Right lobe of liver (tissue), 4 donors: Measurements from ENCODE around the gene PGBD2.
"Not testable (repeated sequence)": the region's sequence is repeated elsewhere in the genome, so short reads cannot be mapped to it uniquely, and the experiment has no call there.

Experiments
- CTCF ChIP-seq, 4 donors: fragments of 200-600 bp in 3 of 4; fragments of 450-650 bp in 1 of 4; IDR thresholded peaks; one replicate each; pipeline versions ENCODE4 v1.5.1 to v1.8.0; 2016 to 2022; ENCODE audit warnings: antibody characterized with exemption in 4 of 4, mild to moderate bottlenecking in 2 of 4
- POLR2A ChIP-seq: fragments of 450-650 bp; IDR thresholded peaks from one replicate; pipeline ENCODE4 v1.6.1; 2017; ENCODE audit warnings: antibody characterized with exemption, mild to moderate bottlenecking
- donor health status: DM: no; HTN: no; CAD: no.
- donor health status: DM: no; HTN: no; CAD: no.
- donor health status: DM: no; HTN: yes; CAD: no.

- not testable (repeated sequence) for TF ChIP-seq POLR2A; CTCF (IDR thresholded peaks at IDR 0.05)
These were observed 39.4 kb downstream of the PGBD2 start for GRCh38 chr1:248945453-248945852.
